Caco-2 (cell line): Measurements from ENCODE around the gene ELAVL1. TPM values are rescaled to one million over a fixed set of nuclear protein-coding genes. Genes with fewer than 3 reads are reported as not detected.

Experiments used
- BruUV-seq: library from RNA; stranded (reverse); fragments of 400-500 nt; replicated peaks from 2 replicates; lab custom pipeline; 2021; lab: Mats Ljungman, UMichigan
- CTCF ChIA-PET: fragments of 300-600 bp; sonication (Branson Sonifier 250); formaldehyde crosslinking; loops from one replicate; lab custom pipeline; 2022; ENCODE audit warnings: antibody characterized with exemption; lab: Charles Lee
- POLR2A ChIA-PET: fragments of 300-600 bp; sonication (Branson Sonifier 250); formaldehyde crosslinking; loops from one replicate; lab custom pipeline; 2022; ENCODE audit warnings: antibody characterized with exemption; lab: Charles Lee
- DNase-seq, 2 experiments: peaks; one replicate each; pipeline versions ENCODE4 v3.0.0 to v3.0.0-alpha.2; 2020 to 2022
- H3K27me3 ChIP-seq: replicated peaks from 2 replicates; pipeline ENCODE4 v1.6.0; 2011; ENCODE audit warnings: low read length; ENCODE audit not compliant: control insufficient read depth, insufficient read depth
- H3K36me3 ChIP-seq: 2 replicates; pipeline ENCODE4 v1.5.1; 2011; ENCODE audit warnings: low read length; ENCODE audit not compliant: control insufficient read depth, insufficient read depth
- H3K4me1 ChIP-seq: fragments of 250-450 bp; sonication (Bioruptor Pico); 2 replicates; pipeline ENCODE4 v1.5.1; 2020; ENCODE audit warnings: mild to moderate bottlenecking
- H3K4me3 ChIP-seq: 2 replicates; pipeline ENCODE4 v1.5.1; 2011; ENCODE audit warnings: low read depth, mild to moderate bottlenecking, control low read depth, low read length
- H3K9me3 ChIP-seq: fragments of 250-450 bp; sonication (Bioruptor Pico); 2 replicates; pipeline ENCODE4 v1.5.1; 2020; ENCODE audit warnings: mild to moderate bottlenecking, moderate library complexity
- H3K27ac Mint-ChIP-seq: one replicate; pipeline ENCODE4 v1.8.0; 2022; ENCODE audit warnings: mixed read lengths; ENCODE audit not compliant: unreplicated experiment
- H3K27me3 Mint-ChIP-seq: one replicate; pipeline ENCODE4 v1.8.0; 2022; ENCODE audit warnings: mixed read lengths; ENCODE audit not compliant: insufficient read depth, unreplicated experiment
- H3K36me3 Mint-ChIP-seq: one replicate; pipeline ENCODE4 v1.8.0; 2022; ENCODE audit warnings: mild to moderate bottlenecking, mixed read lengths; ENCODE audit not compliant: insufficient read depth, unreplicated experiment
- H3K4me1 Mint-ChIP-seq: one replicate; pipeline ENCODE4 v1.8.0; 2022; ENCODE audit warnings: low read depth, mixed read lengths; ENCODE audit not compliant: unreplicated experiment
- H3K4me3 Mint-ChIP-seq: one replicate; pipeline ENCODE4 v1.8.0; 2022; ENCODE audit warnings: mild to moderate bottlenecking, moderate library complexity, mixed read lengths; ENCODE audit not compliant: unreplicated experiment
- H3K9me3 Mint-ChIP-seq: one replicate; pipeline ENCODE4 v1.8.0; 2022; ENCODE audit warnings: mixed read lengths; ENCODE audit not compliant: unreplicated experiment
- CTCF ChIP-seq, 2 experiments: fragments of 200-600 bp in 1 of 2; IDR thresholded peaks; 1 replicate in 1 of 2; 2 replicates in 1 of 2; pipeline versions ENCODE4 v1.5.1 to v1.8.0; 2011 to 2022; ENCODE audit warnings: antibody characterized with exemption in 1 of 2, control low read depth in 1 of 2, inconsistent platforms in 1 of 2, low read depth in 1 of 2, low read length in 1 of 2, mild to moderate bottlenecking in 1 of 2, moderate library complexity in 1 of 2; ENCODE audit not compliant: insufficient read depth in 1 of 2, severe bottlenecking in 1 of 2, unreplicated experiment in 1 of 2
- intact Hi-C: fragments of 100-400 bp; cut with micrococcal nuclease; formaldehyde crosslinking; loops from one replicate; pipeline ENCODE4 v1.10.0; 2022; ENCODE audit not compliant: unreplicated experiment
- total RNA-seq: library from RNA; stranded (reverse); gene quantifications from 2 replicates; pipeline ENCODE4 v1.2.3, GENCODE V29; 2022

The ELAVL1 gene
- total RNA-seq, 1 experiment from 2014 or later: 117 TPM

- TF ChIP-seq CTCF (IDR thresholded peaks at IDR 0.05; ENCODE audit: insufficient read depth in 1 of 2, low read depth in 1 of 2, low read length in 1 of 2, severe bottlenecking in 1 of 2, unreplicated experiment in 1 of 2): no peak
- no peaks in the 10 kb centered on the region for H3K27me3 Mint-ChIP-seq
- intact Hi-C loops: no loop called here
Measured at GRCh38 chr19:7926727-7927604, 78.5 kb downstream of the ELAVL1 start.

GRCh38 chr19:7926021-7926726 lies 79.3 kb downstream of the ELAVL1 start, which contains the start of gene CTXN1:
Gene CTXN1, minus strand, starts transcription at chr19:7926135. Its CDS starts 597 bp downstream, at chr19:7925538.
- no TSS peak for BruUV-seq

More at GRCh38 chr19:7926727-7927604, 78.5 kb downstream of the ELAVL1 start:
- ChIA-PET POLR2A (no interaction called here), CTCF (interaction anchor here (0.7 to 1.8 kb wide), 2 partner anchors 9 to 65 kb away, joined by 4 read pairs; no protein-coding TSS in a partner anchor)
- Histone ChIP-seq H3K4me3 (no peak overlapping the region), H3K27me3 (no peaks in the 10 kb centered on the region), H3K9me3 (no peaks in the 10 kb centered on the region), H3K36me3 (no peaks in the 10 kb centered on the region; the same call in 1 of the 2 replicates), H3K4me1 (peaks cover 16% of the 10 kb centered on the region)
- peak overlapping the region; percentile 78 for H3K4me3 Mint-ChIP-seq
- peaks cover 69% of the 10 kb centered on the region for H3K36me3 Mint-ChIP-seq
- BruUV-seq: no TSS peak
- H3K27ac Mint-ChIP-seq: peak overlapping the region; percentile 86
- no peak for DNase-seq
- H3K9me3 Mint-ChIP-seq: no peaks in the 10 kb centered on the region
- peaks cover 10% of the 10 kb centered on the region for H3K4me1 Mint-ChIP-seq

More at GRCh38 chr19:7926021-7926726, 79.3 kb downstream of the ELAVL1 start, which contains the start of gene CTXN1:
- H3K27ac Mint-ChIP-seq: peak within 1 kb of the TSS; percentile 86
- POLR2A ChIA-PET: no interaction called here
- peaks cover 19% of the 10 kb centered on the region for H3K4me1 ChIP-seq
- H3K4me1 Mint-ChIP-seq: peaks cover 10% of the 10 kb centered on the region
- H3K36me3 ChIP-seq: no peaks in the 10 kb centered on the region
- CTCF ChIA-PET: interaction anchor here (0.7 to 1.8 kb wide), 2 partner anchors 8 to 64 kb away, joined by 4 read pairs; no protein-coding TSS in a partner anchor
- intact Hi-C loops: no loop called here
- H3K4me3 Mint-ChIP-seq: peak within 1 kb of the TSS; percentile 82
- no peak for TF ChIP-seq CTCF (IDR thresholded peaks at IDR 0.05; ENCODE audit: insufficient read depth in 1 of 2, low read depth in 1 of 2, low read length in 1 of 2, severe bottlenecking in 1 of 2, unreplicated experiment in 1 of 2)
- peak; percentile 69 to 86 for DNase-seq
- no peaks in the 10 kb centered on the region for H3K9me3 ChIP-seq
- no peaks in the 10 kb centered on the region for H3K27me3 ChIP-seq
- H3K4me3 ChIP-seq: peak within 1 kb of the TSS; percentile 44
- H3K27me3 Mint-ChIP-seq: no peaks in the 10 kb centered on the region
- H3K36me3 Mint-ChIP-seq: peaks cover 62% of the 10 kb centered on the region
- H3K9me3 Mint-ChIP-seq: no peaks in the 10 kb centered on the region
